SK-N-MC (cell line): ENCODE measurements around the gene LMX1A.
A peak's percentile ranks its signal among the peaks of the same experiment; 100 is the strongest.

Experiments used
- DNase-seq: peaks from one replicate; pipeline ENCODE4 v3.0.0-alpha.2; 2011; ENCODE audit warnings: low read depth, low spot score
- H3K27ac ChIP-seq: fragments of 200-600 bp; sonication (generic); 2 replicates; pipeline ENCODE4 v1.5.1; 2016; ENCODE audit warnings: mixed run types
- H3K36me3 ChIP-seq: fragments of 200-600 bp; sonication (generic); 2 replicates; pipeline ENCODE4 v1.6.1; 2017; ENCODE audit warnings: antibody characterized with exemption, low read length, mixed read lengths; ENCODE audit not compliant: insufficient read depth
- H3K4me3 ChIP-seq: fragments of 200-600 bp; sonication (generic); 2 replicates; pipeline ENCODE4 v1.5.1; 2016
- H3K9ac ChIP-seq: fragments of 200-600 bp; sonication (generic); 2 replicates; pipeline ENCODE4 v1.8.0; 2017; ENCODE audit warnings: mixed run types, mixed read lengths; ENCODE audit not compliant: insufficient read length
- H3K9me3 ChIP-seq: fragments of 200-600 bp; sonication (generic); 2 replicates; pipeline ENCODE4 v1.6.1; 2017; ENCODE audit warnings: low read depth, mild to moderate bottlenecking, antibody characterized with exemption, low read length, moderate library complexity, mixed read lengths
- EZH2 ChIP-seq: fragments of 200-600 bp; sonication (generic); IDR thresholded peaks from one replicate; pipeline ENCODE4 v1.6.1; 2017; ENCODE audit warnings: antibody characterized with exemption
- FOXP2 ChIP-seq: optimal IDR thresholded peaks from 2 replicates; pipeline ENCODE3; 2011; ENCODE audit warnings: mild to moderate bottlenecking, moderate library complexity; ENCODE audit not compliant: insufficient read depth; ENCODE audit errors: extremely low read length, control extremely low read depth
- POLR2AphosphoS5 ChIP-seq: IDR thresholded peaks from 2 replicates; pipeline ENCODE4 v1.6.1; 2012; ENCODE audit warnings: mild to moderate bottlenecking, low read depth, low read length, borderline replicate concordance

The LMX1A gene

DNA sequence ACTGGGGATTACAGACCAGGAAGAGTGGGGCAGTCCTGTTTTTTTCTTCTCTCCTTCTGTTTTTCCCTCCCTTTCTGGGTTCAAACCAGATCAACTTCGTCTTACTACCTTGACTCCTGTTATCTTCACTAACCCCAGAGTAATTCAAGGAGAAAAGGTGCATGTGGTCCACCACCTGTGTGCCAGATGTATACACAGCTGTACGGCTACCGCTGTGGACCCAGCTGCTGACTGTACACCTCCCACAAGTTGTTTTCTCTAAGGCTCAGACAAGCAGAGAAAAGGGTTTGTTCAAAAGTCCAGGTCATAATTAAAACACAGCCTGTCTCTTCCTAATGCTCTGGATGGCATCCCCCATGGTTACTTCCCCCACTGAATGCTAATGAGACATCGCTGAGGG is 102.1 kb downstream of the LMX1A start:
- Histone ChIP-seq H3K27ac (no peak overlapping the region), H3K9me3 (no peaks in the 10 kb centered on the region), H3K4me3 (no peak overlapping the region)

DNA sequence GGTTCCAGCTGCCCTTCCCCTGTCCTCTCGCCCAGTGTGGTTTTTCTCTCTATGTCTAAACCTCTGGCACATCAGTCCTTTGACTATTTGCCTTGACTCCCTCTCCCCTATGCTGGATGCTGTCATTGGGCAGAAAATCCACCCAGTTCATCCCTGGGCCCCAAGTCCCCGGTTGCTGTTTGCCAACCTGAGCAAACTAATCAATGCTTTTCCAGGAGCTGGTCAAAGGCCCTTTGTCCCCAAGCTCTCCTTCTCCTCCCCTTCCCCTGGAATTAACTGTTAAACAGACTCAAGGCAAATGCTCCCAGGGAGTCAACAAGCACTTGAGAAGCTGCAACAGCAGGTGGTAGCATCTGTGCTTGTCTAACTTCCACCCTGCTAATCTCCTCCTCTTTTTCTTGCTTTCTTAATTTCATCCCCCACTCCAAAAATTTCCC is 102.7 kb downstream of the LMX1A start:
- no peak for DNase-seq
- H3K9ac ChIP-seq: no peak overlapping the region
- H3K27ac ChIP-seq: no peak overlapping the region
- no peaks in the 10 kb centered on the region for H3K9me3 ChIP-seq
- H3K4me3 ChIP-seq: no peak overlapping the region
- H3K36me3 ChIP-seq: no peaks in the 10 kb centered on the region
- TF ChIP-seq FOXP2 (no peak), EZH2 (no peak), POLR2AphosphoS5 (no peak)

More for the DNA sequence above, 102.1 kb downstream of the LMX1A start:
- Histone ChIP-seq H3K36me3 (no peaks in the 10 kb centered on the region), H3K9ac (no peak overlapping the region)
- TF ChIP-seq POLR2AphosphoS5 (no peak), FOXP2 (no peak), EZH2 (no peak)
- DNase-seq: no peak

DNA sequence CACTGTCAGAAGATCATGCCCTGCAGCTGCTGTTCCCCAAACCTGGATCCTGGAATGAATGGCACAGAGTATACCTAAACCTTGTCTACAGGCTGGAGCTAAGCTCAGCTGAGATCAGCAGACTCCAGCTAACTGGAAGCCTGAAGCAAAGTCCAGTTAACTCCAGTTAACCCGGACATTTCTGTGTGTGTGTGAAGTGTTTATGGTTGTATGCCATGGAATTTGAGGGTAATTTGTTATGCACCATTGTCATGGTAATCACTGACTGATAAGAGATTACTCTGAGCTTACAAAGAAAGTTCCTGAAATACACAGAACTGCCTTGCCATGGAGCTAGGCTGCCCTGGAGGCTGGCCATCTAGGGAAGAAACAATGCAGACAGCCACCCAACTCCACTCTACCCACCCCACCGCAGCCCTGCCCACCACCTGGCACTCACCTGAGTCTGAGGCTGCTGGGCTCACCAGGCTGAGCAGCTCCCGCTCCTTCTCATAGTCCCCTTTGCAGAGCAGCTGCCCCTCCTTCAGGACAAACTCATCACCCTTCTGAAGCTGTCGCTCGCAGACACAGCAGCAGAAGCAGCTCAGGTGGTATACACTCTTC is 107.4 kb downstream of the LMX1A start:
- no peaks in the 10 kb centered on the region for H3K36me3 ChIP-seq
- TF ChIP-seq EZH2 (no peak), POLR2AphosphoS5 (no peak), FOXP2 (no peak)
- DNase-seq: no peak

DNA sequence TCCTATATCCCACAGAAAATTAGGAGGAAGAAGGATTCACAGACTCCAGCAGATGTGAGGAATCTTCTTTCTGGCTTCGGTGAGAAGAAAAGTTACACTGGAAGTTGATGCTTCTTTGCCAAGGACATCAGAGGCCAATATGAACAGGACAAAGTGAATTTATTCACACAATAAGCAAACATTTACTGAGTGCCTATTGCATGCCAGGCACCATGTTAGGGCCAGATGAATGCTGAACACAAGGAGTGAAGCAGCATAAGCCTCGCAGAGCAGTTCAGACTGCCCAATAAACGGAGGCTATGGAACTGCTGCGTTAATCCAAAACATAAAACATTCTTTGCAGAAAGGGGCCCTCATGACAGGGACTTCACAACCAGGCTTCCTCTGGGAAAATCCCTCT is 114.6 kb downstream of the LMX1A start:
- H3K4me3 ChIP-seq: no peak overlapping the region
- H3K27ac ChIP-seq: no peak overlapping the region
- TF ChIP-seq FOXP2 (no peak), EZH2 (no peak), POLR2AphosphoS5 (no peak)
- no peak for DNase-seq
- H3K36me3 ChIP-seq: no peaks in the 10 kb centered on the region
- H3K9me3 ChIP-seq: no peaks in the 10 kb centered on the region
- no peak overlapping the region for H3K9ac ChIP-seq

More for the DNA sequence above, 107.4 kb downstream of the LMX1A start:
- Histone ChIP-seq H3K4me3 (no peak overlapping the region), H3K9me3 (no peaks in the 10 kb centered on the region), H3K9ac (no peak overlapping the region), H3K27ac (no peak overlapping the region)

DNA sequence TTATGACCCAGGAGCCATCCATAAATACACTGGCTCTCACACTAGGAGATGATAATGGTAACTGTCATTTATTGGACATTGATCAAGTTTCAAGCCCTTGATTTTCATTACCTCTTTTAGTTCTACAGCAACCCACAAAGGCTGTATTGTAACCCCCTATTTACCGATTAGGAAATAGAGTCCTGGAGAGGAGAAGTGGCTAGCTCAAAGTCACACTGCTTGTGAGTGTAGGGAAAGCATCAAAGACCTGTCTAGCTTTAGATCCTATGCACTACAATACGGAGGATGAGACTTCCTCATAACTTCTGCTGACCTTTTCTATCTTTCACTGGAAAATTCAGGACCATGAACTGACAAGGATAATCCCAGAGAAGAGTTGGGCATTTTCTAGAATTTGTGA is 115.2 kb downstream of the LMX1A start:
- Histone ChIP-seq H3K9me3 (no peaks in the 10 kb centered on the region), H3K4me3 (no peak overlapping the region), H3K9ac (no peak overlapping the region), H3K27ac (no peak overlapping the region), H3K36me3 (no peaks in the 10 kb centered on the region)
- DNase-seq: no peak
- TF ChIP-seq POLR2AphosphoS5: no peak
- no peak for TF ChIP-seq EZH2
- no peak for TF ChIP-seq FOXP2

DNA sequence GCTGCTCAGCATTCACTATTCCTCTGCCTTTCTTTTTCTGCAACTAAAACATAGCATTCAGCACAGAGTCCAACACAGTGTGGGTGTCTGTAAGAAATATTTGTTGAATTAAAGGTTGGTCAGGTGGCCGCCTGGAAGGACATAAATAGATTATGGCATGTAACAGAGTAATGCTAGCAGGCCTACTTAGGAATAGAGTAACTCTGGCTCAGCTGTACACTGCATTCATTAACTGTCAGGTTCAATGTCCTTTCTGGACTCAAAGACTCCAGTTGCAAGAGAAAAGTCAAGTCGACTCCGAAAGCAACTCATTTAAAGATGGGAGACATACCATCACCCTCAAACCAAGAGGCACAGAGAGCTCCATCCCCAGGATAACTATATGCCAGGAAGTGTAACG is 116.0 kb downstream of the LMX1A start:
- Histone ChIP-seq H3K4me3 (no peak overlapping the region), H3K27ac (no peak overlapping the region), H3K36me3 (no peaks in the 10 kb centered on the region), H3K9ac (no peak overlapping the region), H3K9me3 (no peaks in the 10 kb centered on the region)
- no peak for DNase-seq
- TF ChIP-seq POLR2AphosphoS5: no peak
- no peak for TF ChIP-seq FOXP2
- TF ChIP-seq EZH2: no peak

DNA sequence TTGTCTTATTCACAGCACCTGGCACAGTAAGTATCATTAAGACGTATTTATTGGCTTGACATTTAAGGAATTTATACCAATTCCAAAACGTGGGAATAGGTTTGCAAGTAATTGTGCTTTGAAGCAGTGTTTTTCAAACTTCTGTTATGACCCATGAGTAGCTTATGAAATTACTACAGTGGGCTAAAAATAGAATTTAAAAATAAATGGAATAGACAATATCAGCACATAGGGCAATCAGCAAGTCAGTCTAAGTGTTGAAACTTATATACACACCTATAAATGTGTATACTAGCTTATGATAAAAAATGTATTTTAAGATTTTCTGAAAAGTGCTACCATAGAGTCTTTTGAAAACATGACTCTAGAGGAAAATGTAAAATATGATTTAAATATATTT is 116.6 kb downstream of the LMX1A start:
- Histone ChIP-seq H3K4me3 (no peak overlapping the region), H3K36me3 (no peaks in the 10 kb centered on the region), H3K9me3 (no peaks in the 10 kb centered on the region), H3K9ac (no peak overlapping the region), H3K27ac (no peak overlapping the region)
- DNase-seq: no peak
- TF ChIP-seq FOXP2 (no peak), POLR2AphosphoS5 (no peak), EZH2 (no peak)

DNA sequence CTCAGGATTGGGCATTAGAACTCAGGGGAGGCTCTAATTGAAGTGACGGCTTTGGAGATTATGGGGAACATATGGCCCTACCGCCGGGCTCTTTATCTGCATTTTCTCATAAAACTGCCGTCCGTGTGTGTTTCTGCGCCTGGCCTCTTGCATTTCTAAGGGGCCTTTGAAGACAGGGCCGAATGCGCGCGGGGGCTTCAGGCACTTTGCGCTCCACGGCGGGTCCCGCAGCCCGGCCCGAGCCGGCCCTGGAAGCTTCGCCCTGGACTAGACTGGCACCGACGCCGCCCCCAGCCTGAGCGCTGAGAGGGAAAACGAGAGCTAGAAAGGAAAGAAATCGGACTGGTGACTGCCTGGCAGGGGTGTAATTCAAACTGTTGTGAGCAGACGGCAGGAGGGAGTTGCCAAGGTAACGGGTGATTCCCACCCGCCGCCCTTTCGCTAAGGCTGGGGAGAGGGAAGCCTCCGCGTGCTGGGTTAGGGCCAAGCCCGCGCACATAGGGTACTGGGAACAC is 120.7 kb downstream of the LMX1A start:
- DNase-seq: no peak
- Histone ChIP-seq H3K27ac (no peak overlapping the region), H3K36me3 (no peaks in the 10 kb centered on the region), H3K9ac (peak overlapping the region; percentile 33), H3K9me3 (no peaks in the 10 kb centered on the region), H3K4me3 (peak overlapping the region; percentile 86)
- TF ChIP-seq FOXP2 (peak; percentile 64), EZH2 (no peak), POLR2AphosphoS5 (no peak)
